ENCODE results near the gene ATXN7L3.

DNA sequence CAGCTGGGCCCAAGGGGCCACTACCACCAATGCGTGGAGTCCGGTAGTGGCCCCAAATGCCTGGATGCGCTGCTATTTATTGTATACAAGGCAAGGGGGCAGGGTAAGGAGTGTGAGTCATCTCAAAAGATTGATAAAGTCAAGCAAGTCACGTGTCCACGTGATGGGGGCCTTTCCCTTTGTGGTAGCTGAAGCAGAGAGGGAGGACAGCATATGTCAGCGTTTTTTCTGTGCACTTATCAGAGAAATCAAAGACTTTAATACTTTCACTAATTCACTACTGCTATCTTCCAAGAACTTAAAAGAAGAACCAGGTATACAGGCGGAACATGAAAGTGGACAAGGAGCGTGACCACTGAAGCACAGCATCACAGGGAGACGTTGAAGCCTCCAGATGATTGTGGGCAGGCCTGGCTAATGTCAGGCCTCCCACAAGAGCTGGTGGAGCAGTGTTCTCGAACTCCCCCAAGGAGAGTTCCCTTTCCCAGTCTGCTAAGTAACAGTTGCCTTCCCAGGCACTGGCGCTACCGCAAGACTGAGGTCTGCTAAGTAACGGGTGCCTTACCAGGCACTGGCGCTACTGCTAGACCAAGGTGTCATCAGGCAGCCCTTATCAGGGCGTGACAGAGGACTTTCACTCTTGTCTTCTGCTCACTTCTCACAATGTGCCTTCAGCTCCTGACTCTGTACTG, 40.0 kb downstream of the ATXN7L3 start:
- TF ChIP-seq, protein P1, sequence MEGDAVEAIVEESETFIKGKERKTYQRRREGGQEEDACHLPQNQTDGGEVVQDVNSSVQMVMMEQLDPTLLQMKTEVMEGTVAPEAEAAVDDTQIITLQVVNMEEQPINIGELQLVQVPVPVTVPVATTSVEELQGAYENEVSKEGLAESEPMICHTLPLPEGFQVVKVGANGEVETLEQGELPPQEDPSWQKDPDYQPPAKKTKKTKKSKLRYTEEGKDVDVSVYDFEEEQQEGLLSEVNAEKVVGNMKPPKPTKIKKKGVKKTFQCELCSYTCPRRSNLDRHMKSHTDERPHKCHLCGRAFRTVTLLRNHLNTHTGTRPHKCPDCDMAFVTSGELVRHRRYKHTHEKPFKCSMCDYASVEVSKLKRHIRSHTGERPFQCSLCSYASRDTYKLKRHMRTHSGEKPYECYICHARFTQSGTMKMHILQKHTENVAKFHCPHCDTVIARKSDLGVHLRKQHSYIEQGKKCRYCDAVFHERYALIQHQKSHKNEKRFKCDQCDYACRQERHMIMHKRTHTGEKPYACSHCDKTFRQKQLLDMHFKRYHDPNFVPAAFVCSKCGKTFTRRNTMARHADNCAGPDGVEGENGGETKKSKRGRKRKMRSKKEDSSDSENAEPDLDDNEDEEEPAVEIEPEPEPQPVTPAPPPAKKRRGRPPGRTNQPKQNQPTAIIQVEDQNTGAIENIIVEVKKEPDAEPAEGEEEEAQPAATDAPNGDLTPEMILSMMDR (IDR thresholded peaks at IDR 0.05; ENCODE audit: borderline replicate concordance, extremely low read depth, low read length, poor library complexity, severe bottlenecking) = no peak
- TF ChIP-seq EZH2 (IDR thresholded peaks at IDR 0.05; ENCODE audit: borderline replicate concordance, low read depth, low read length, severe bottlenecking) = no peak

All from DND-41 (cell line).